SIG-M5 treated with dmso at 0.1 percent for 504 hours (cell line): ENCODE measurements around the gene KDM4C.

ENCODE experiments used
- DNase-seq: peaks from one replicate; lab custom pipeline; 2025; ENCODE audit not compliant: unreplicated experiment; lab: John Stamatoyannopoulos, UW

Gene KDM4C

DNA sequence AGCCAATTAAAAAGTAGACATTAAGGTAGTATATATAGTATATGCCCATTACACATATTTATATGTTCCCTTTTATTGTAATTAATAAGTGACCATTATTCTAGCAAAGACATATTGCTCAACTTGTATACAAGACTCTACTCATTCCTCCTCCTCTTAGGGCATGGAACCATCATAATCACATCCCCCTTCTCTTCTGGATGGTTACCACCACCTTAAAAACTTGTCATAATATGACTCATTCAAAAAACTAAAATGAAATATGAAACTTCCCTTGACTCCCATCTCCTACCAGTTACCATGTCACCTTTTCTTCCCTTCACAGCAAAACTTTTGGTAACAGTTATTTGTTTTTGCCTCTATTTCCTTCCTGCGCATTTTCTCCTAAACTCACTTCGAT, 438.7 kb downstream of the KDM4C start:
- DNase-seq: no peak

DNA sequence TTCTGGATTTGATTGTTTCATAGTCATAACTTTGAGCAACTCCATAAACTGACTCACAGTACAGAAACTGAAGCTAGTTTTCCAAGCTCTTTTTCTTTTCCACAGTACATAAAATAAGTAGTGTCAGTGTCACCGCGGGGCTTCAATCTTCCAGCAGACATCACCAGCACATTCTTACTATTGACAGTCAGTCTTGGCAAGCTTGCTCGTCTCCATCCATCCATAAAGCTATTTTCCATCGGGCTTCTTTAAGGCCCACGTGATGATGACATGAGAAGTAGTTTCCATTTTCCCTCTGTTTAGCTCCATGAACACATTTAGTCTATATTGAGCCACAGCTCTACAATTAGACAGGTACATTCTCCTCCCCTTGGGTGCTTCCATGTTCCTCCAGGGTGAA, 443.4 kb downstream of the KDM4C start:
- no peak for DNase-seq

DNA sequence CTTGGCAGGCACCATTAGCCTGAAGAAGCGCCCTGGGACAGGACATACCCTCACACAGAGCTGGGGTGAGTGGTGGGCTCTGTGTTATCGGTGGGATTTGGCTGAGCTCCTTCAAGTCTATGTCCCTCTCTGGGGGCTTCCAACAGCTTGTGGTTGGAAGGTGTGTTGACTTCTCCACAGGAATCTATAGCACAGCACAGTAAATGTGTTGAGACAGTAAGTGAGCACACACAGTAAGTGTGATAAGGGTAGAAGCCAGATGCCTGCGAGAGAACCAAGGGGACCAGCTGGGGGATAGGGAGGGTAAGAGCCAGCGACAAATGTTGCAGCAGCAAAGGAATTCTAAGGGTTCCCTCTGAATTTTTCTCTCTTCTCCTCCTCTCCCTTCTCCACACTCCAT, 448.0 kb downstream of the KDM4C start:
- no peak for DNase-seq

DNA sequence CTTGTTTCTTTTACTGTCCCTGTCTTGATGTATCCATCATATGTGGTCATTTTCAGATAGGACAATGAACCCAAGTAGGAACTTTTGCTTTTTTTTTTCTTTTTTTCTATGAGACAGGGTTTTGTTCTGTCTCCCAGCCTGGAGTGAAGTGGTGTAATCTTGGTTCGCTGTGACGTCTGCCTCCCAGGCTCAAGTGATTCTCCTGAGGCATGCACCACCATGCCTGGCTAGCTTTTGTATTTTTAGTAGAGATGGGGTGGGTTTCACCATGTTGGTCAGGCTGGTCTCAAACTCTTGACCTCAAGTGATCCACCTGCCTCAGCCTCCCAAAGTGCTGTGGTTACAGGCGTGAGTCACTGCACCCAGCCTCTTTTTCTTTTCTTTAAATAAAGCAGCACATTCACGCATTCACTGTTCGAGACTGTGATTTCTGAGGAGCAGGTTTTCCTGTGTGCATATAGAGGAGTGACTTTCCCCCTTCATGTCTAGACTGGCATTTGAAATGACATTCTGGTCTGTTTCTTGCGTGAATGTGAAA, 448.5 kb downstream of the KDM4C start:
- no peak for DNase-seq

DNA sequence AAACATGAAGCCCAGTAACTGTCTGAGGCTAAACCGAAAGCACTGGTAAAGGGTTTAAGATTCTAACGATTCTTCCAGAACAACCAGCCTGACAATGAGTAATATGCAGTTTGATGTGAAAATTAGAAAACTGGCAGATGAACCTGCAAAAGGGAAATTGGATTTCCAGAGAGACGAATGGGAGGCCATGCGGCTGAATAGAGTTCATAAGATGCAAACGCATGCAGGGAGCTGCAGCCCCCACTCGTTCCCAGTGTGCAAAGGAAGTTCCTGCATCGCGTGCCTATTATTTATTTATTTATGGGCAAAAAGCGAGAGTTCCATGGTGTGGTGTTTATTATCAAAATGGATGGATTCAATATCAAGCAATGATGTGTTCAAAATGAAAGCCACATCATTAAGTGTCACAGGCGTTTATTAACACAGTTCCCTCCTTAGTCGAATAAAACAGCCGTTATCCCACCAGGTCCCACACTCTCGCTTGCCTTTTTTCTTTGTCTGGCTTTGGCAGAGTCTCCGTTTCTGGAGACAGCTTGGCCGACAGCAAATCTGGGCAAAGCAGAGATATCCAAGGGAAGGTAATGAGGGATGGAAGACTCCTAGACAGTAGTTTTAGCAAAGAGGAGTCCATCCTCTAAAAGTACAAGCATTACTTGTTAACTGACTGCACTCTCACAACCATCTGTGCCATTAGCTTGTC, 451.4 kb downstream of the KDM4C start:
- DNase-seq: no peak

DNA sequence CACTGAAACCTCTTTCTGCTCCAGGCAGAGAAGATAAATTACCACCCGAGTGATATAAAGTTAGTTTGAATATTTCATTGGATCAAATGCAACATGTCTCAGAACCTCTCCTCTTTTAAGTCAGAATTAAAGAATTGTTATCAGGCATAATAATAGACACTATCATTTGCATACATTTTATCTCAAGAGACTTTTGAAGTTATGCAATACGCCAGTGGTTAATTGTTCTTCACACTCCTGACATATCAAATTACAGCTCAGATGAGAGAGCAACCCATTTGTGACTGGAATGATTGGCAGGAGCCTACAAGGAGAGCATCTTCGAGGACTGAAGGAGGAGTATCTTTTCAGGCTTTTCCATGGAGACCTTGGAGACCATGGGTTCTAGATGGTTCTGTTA, 452.2 kb downstream of the KDM4C start:
- DNase-seq: no peak

DNA sequence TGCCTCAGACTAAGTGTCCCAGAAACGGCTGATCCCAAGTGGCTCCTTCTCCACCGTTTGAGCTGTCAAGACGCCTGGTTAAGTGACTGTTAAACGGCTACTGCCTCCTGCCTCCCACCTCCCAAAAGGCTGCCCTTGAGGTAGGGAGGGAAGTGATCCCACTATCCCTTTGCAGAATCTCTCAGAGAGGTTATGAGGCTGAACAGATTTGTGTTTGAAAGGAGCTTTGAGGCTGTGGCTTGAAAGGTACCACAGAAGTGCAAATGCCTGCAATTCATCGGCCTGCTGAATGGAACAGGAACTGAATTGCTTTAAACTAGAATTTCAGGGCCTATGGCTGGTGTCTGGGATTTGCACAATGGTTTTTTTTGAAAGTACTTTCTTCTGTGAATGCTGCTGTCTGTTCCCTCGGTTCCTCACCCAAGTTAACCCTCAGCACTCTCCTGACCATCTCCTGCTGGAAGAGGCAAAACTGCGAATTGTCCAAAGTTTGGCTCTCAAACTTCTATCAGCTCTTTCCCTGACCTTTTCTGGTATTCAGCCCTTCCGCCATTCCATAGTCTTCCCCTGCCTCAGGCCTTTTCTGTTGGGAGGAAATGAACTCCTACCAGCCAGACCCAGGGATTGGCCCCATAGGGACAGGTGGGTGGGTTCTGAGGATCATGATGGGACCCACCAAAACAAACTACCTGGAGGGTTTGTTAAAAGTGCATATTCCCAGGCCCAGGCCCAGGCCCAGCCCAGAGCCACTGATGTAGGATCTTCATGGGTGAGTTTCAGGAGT, 453.3 kb downstream of the KDM4C start:
- no peak for DNase-seq

DNA sequence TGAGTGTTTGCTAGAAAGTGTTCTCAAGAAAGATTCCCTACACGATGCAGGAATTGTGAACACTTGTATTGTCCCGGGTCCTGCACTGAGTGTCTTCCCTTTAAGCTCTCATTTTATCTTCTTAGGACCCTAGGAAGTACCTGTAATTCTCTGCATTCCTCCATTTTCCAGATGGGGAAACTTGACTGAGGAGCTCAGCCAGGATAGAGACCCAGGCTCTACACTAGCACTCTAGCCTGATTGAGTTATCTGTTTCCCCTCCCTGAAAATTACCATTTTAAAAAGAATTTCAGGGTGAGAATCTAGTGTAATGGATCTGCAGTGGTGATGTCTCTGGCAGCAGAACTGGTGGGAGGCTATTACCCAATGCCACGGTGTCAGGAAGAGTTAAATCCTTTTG, 453.9 kb downstream of the KDM4C start:
- no peak for DNase-seq

DNA sequence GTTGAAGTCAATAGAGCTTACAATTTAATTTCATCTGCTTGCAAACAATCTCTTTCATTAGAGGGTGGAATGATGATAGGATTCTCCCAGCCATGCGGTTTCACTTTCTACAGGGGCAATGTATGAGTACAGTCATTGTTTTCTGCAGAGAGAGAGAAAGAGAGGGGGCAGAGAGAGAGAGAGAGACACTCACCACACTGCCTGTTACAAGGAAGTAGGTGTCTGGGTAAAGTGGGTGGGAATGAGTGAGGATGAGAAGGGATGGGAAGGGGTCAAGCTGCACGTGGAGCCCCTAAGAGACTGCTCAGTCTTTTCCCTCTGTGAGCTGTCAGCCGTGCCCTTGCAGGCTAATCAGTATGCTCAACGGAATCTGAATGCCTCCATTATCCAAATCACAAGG, 454.3 kb downstream of the KDM4C start:
- DNase-seq: no peak

DNA sequence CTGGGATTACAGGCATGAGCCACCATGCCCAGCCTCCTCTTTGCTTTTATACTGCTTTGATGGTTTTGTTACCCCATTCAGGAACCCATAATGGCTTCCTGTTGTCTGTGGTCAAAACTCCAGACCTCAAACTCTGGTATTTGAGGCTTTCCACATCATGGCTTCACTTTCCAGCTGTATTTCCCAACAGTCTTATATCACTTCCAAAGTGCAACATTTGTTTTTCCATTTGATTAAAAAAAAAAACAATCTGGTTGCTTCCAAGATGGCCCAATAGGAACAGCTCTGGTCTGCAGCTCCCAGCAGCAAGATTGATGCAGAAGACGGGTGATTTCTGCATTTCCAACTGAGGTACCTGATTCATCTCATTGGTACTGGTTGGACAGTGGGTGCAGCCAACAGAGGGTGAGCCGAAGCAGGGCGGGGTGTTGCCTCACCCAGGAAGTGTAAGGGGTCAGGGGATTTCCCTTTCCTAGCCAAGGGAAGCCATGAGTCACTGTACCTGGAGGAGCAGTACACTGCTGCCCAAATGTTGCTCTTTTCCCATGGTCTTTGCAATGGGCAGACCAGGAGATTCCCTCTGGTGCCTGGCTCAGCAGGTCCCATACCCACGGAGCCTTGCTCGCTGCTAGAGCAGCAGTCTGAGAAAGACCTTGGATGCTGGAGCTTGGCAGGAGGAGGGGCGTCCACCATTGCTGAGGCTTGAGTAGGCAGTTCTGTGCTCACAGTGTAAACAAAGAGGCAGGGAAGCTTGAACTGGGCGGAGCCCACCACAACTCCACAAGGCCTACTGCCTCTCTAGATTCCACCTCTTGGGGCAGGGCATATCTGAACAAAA, 458.4 kb downstream of the KDM4C start:
- DNase-seq: no peak

DNA sequence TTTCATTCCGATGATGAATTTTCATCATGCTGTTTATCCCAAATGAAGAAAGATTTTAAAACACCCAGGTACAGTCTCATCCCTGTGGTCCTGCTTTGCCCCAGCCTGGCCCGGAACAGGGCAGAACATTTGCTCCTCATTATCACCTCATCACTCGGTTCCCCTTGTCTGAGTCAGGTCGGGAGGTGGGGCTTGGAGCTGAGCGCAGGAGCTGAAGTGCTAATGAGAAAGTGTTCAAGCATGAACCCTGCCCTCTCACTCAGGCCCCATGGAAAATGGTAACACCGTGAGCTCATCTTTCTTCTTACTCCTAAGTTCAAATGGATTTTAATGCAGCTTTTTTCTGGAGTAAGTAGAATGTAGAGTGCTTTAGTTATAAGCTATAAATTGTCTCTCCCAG, 466.2 kb downstream of the KDM4C start:
- DNase-seq: no peak
